GM12878 (cell line): ENCODE results near the gene BPNT1. TPM values are rescaled to one million over a fixed set of nuclear protein-coding genes. Genes with fewer than 3 reads are reported as not detected.
A peak's percentile ranks its signal among the peaks of the same experiment; 100 is the strongest.

Experiments
- BMI1 ChIP-seq: fragments of 450-650 bp; IDR thresholded peaks from 2 replicates; pipeline ENCODE4 v1.6.1; 2016; ENCODE audit warnings: mild to moderate bottlenecking, moderate library complexity, borderline replicate concordance
- CBX3 ChIP-seq: fragments of 200-600 bp; sonication (generic); IDR thresholded peaks from 2 replicates; pipeline ENCODE4 v1.6.1; 2016; ENCODE audit warnings: low read depth, borderline replicate concordance
- EED ChIP-seq: sonication (generic); IDR thresholded peaks from 2 replicates; pipeline ENCODE4 v1.6.1; 2016; ENCODE audit warnings: antibody characterized with exemption, low read depth
- EP300 ChIP-seq, 2 experiments: fragments of 150-350 bp in 1 of 2; IDR thresholded peaks; 2 replicates each; pipeline ENCODE4 v1.6.1; 2011 to 2012; ENCODE audit warnings: low read depth in 2 of 2, low read length in 2 of 2, borderline replicate concordance in 1 of 2, improper control_type of control experiment in 1 of 2, inconsistent platforms in 1 of 2; ENCODE audit not compliant: control insufficient read depth in 1 of 2
- FOS ChIP-seq: IDR thresholded peaks from 3 replicates; pipeline ENCODE4 v1.6.1; 2011; ENCODE audit warnings: borderline replicate concordance; ENCODE audit not compliant: insufficient read length; ENCODE audit errors: extremely low read depth
- HDGF ChIP-seq: fragments of 450-650 bp; IDR thresholded peaks from 2 replicates; pipeline ENCODE4 v1.6.1; 2016; ENCODE audit warnings: antibody characterized with exemption
- IKZF2 ChIP-seq, 2 experiments: fragments of 450-650 bp; IDR thresholded peaks; 2 replicates each; pipeline ENCODE4 v1.6.1; 2017; ENCODE audit warnings: mild to moderate bottlenecking in 2 of 2, moderate library complexity in 2 of 2
- IRF4 ChIP-seq: IDR thresholded peaks from 2 replicates; pipeline ENCODE4 v1.6.1; 2011; ENCODE audit warnings: low read depth, low read length
- MXI1 ChIP-seq: fragments of 150-350 bp; IDR thresholded peaks from 2 replicates; pipeline ENCODE4 v1.6.1; 2011; ENCODE audit warnings: low read depth, mild to moderate bottlenecking, inconsistent platforms, low read length, improper control_type of control experiment
- MYC ChIP-seq: IDR thresholded peaks from 2 replicates; pipeline ENCODE4 v1.6.1; 2011; ENCODE audit warnings: mild to moderate bottlenecking, low read length, moderate library complexity, inconsistent platforms; ENCODE audit not compliant: insufficient read depth, insufficient replicate concordance, insufficient read length, severe bottlenecking
- NFIC ChIP-seq: IDR thresholded peaks from 2 replicates; pipeline ENCODE4 v1.6.1; 2012; ENCODE audit warnings: low read depth, mild to moderate bottlenecking, inconsistent platforms, low read length, moderate library complexity
- NR2C2 ChIP-seq: IDR thresholded peaks from 2 replicates; pipeline ENCODE4 v1.6.1; 2011; ENCODE audit warnings: borderline replicate concordance, low read depth; ENCODE audit not compliant: control insufficient read depth, insufficient read length
- POU2F2 ChIP-seq: IDR thresholded peaks from 3 replicates; pipeline ENCODE4 v1.6.1; 2011; ENCODE audit warnings: low read depth, mild to moderate bottlenecking, low read length, borderline replicate concordance
- RAD51 ChIP-seq: fragments of 450-650 bp; IDR thresholded peaks from 2 replicates; pipeline ENCODE4 v1.6.1; 2016; ENCODE audit warnings: moderate library complexity, mild to moderate bottlenecking, inconsistent platforms
- SMAD5 ChIP-seq: IDR thresholded peaks from 2 replicates; pipeline ENCODE4 v1.6.1; 2016; ENCODE audit warnings: antibody characterized with exemption, low read depth
- SREBF1 ChIP-seq: IDR thresholded peaks from 2 replicates; pipeline ENCODE4 v1.6.1; 2012; ENCODE audit warnings: mild to moderate bottlenecking, low read length
- SREBF2 ChIP-seq: IDR thresholded peaks from 2 replicates; pipeline ENCODE4 v1.6.1; 2012; ENCODE audit warnings: mild to moderate bottlenecking, low read length
- STAT3 ChIP-seq: IDR thresholded peaks from 2 replicates; pipeline ENCODE4 v1.6.1; 2011; ENCODE audit warnings: low read depth, low read length, improper control_type of control experiment
- ZNF207 ChIP-seq: fragments of 450-650 bp; IDR thresholded peaks from 2 replicates; pipeline ENCODE4 v1.6.1; 2014; ENCODE audit warnings: antibody characterized with exemption, mild to moderate bottlenecking, borderline replicate concordance
- ZNF622 ChIP-seq: fragments of 450-650 bp; IDR thresholded peaks from 2 replicates; pipeline ENCODE4 v1.6.1; 2017; ENCODE audit warnings: mild to moderate bottlenecking, inconsistent platforms
- polyA plus RNA-seq, 11 experiments: library from polyadenylated mRNA; depleted of rRNA in 4 of 11; unstranded in 6 of 11; stranded (reverse) in 5 of 11; fragments of >200 nt; fragmentation: Nextera tagmentation in 4 of 11; fragmentation: Illumina TruSeq in 1 of 11; extraction: Ambion mirVana in 4 of 11; extraction: Trizol in 1 of 11; gene quantifications; 1 replicate in 1 of 11; 2 replicates in 10 of 11; pipeline versions ENCODE4 v1.2.1 to v1.2.3, GENCODE V29; 2011 to 2016; ENCODE audit warnings: inconsistent platforms in 2 of 11, missing spikeins in 2 of 11, low read depth in 1 of 11
- total RNA-seq, 4 experiments: library from RNA; depleted of rRNA in 3 of 4; stranded (reverse); fragments of >200 nt in 3 of 4; fragmentation: Illumina TruSeq in 1 of 4; extraction: Trizol in 1 of 4; gene quantifications; 2 replicates each; pipeline versions ENCODE4 v1.2.1 to v1.2.3, GENCODE V29; 2013 to 2021
- TF ChIP-seq, protein P1 (sequence below): fragments of 450-650 bp; IDR thresholded peaks from 2 replicates; pipeline ENCODE4 v1.6.1; 2017; ENCODE audit warnings: low read depth, mild to moderate bottlenecking, moderate library complexity
- TF ChIP-seq, protein P2 (sequence below): IDR thresholded peaks from 2 replicates; pipeline ENCODE4 v1.6.1; 2011; ENCODE audit warnings: borderline replicate concordance, low read depth, mild to moderate bottlenecking, moderate library complexity, mixed read lengths, low read length; ENCODE audit not compliant: insufficient read depth; ENCODE audit errors: extremely low read length
- TF ChIP-seq, protein P3 (sequence below): IDR thresholded peaks from 2 replicates; pipeline ENCODE4 v1.6.1; 2012; ENCODE audit warnings: low read depth, low read length, improper control_type of control experiment
- TF ChIP-seq, protein P4 (sequence below): fragments of 450-650 bp; IDR thresholded peaks from 2 replicates; pipeline ENCODE4 v1.6.1; 2018; ENCODE audit warnings: mild to moderate bottlenecking, low read depth, moderate library complexity; ENCODE audit not compliant: partially characterized antibody

BPNT1 gene
- total and polyA plus RNA-seq, 10 of the 15 experiments (the other 5 are each of a cell fraction or from before 2014, with no cell fraction given), result 35.5 to 78.4 (median 45.4) TPM

DNA sequence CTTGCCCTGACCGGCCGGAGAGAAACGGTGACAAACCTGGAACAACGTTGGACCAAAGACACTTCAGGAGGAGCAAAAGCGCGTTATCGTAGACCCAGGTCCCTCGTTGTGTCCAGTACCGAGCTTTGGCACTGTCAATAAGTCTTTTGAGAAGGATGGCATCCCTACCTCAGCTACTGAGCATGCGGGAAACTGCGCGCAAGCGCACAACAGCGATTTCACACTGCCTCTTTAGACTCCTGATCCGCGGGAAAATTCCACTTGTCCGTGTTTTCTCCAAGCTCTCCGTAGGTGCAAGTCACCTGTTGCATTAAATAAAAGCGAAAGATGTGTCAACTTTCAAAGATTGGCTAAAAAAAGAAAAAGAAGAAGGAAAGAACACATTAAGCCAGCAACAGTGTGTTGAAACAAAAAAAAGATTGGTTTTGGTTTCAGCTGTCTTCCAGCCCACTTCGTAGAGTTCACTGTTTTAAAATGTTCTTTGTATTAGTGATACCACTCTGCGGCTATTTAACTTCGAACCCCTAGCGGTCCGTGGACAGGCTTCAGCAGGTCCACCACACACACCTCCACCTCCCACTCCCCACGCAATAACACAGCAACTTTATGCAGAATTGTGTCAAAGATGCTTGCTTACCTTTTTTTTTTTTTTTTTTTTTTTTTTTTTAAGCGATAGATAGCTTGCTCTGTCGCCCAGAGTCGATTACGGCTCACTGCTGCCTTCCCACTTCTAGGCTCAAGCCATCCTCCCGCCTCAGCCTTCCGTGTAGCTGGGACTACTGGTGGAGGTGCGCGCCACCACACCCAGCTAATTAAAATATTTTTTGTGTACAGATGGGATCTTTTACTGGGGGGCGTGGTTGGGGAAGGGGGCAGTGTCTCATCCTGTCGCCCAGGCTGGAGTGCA lies at the start of gene BPNT1 (continued):
- TF ChIP-seq, protein P1, sequence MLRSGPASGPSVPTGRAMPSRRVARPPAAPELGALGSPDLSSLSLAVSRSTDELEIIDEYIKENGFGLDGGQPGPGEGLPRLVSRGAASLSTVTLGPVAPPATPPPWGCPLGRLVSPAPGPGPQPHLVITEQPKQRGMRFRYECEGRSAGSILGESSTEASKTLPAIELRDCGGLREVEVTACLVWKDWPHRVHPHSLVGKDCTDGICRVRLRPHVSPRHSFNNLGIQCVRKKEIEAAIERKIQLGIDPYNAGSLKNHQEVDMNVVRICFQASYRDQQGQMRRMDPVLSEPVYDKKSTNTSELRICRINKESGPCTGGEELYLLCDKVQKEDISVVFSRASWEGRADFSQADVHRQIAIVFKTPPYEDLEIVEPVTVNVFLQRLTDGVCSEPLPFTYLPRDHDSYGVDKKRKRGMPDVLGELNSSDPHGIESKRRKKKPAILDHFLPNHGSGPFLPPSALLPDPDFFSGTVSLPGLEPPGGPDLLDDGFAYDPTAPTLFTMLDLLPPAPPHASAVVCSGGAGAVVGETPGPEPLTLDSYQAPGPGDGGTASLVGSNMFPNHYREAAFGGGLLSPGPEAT, result peak; percentile 96
- TF ChIP-seq SREBF2, result no peak
- TF ChIP-seq MYC, result no peak
- TF ChIP-seq FOS, result no peak
- TF ChIP-seq IKZF2 (IDR thresholded peaks at IDR 0.05), result peak; percentile 16 to 40; a peak in 2 of 4 replicates
- no peak for TF ChIP-seq IRF4
- TF ChIP-seq STAT3, result no peak
- no peak for TF ChIP-seq CBX3
- TF ChIP-seq BMI1, result no peak
- TF ChIP-seq POU2F2, result no peak
- TF ChIP-seq ZNF207, result no peak
- TF ChIP-seq, protein P2, sequence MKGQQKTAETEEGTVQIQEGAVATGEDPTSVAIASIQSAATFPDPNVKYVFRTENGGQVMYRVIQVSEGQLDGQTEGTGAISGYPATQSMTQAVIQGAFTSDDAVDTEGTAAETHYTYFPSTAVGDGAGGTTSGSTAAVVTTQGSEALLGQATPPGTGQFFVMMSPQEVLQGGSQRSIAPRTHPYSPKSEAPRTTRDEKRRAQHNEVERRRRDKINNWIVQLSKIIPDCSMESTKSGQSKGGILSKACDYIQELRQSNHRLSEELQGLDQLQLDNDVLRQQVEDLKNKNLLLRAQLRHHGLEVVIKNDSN, result no peak
- TF ChIP-seq SMAD5, result peak; percentile 56; the same call in 1 of the 2 replicates
- TF ChIP-seq MXI1, result peak; percentile 70; the same call in 1 of the 2 replicates
- TF ChIP-seq NFIC, result 0 out of 2 replicates have a peak, but pooled peaks have one; percentile 15
- TF ChIP-seq NR2C2, result no peak
- TF ChIP-seq, protein P3, sequence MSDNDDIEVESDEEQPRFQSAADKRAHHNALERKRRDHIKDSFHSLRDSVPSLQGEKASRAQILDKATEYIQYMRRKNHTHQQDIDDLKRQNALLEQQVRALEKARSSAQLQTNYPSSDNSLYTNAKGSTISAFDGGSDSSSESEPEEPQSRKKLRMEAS, result 0 out of 2 replicates have a peak, but pooled peaks have one; percentile 37
- no peak for TF ChIP-seq EP300 (IDR thresholded peaks at IDR 0.05; ENCODE audit: borderline replicate concordance in 1 of 2, control insufficient read depth in 1 of 2, low read depth in 2 of 2, low read length in 2 of 2)
- no peak for TF ChIP-seq EED
- TF ChIP-seq HDGF, result no peak
- TF ChIP-seq ZNF622, result no peak
- TF ChIP-seq RAD51, result peak; percentile 93
- no peak for TF ChIP-seq SREBF1
- TF ChIP-seq, protein P4, sequence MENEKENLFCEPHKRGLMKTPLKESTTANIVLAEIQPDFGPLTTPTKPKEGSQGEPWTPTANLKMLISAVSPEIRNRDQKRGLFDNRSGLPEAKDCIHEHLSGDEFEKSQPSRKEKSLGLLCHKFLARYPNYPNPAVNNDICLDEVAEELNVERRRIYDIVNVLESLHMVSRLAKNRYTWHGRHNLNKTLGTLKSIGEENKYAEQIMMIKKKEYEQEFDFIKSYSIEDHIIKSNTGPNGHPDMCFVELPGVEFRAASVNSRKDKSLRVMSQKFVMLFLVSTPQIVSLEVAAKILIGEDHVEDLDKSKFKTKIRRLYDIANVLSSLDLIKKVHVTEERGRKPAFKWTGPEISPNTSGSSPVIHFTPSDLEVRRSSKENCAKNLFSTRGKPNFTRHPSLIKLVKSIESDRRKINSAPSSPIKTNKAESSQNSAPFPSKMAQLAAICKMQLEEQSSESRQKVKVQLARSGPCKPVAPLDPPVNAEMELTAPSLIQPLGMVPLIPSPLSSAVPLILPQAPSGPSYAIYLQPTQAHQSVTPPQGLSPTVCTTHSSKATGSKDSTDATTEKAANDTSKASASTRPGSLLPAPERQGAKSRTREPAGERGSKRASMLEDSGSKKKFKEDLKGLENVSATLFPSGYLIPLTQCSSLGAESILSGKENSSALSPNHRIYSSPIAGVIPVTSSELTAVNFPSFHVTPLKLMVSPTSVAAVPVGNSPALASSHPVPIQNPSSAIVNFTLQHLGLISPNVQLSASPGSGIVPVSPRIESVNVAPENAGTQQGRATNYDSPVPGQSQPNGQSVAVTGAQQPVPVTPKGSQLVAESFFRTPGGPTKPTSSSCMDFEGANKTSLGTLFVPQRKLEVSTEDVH, result no peak
